Chondrocyte (in vitro differentiated cells): ENCODE data around the gene RHOT2. TPM values are rescaled to one million over a fixed set of nuclear protein-coding genes. Genes with fewer than 3 reads are reported as not detected.

Experiments used
- DNase-seq: peaks from one replicate; pipeline ENCODE4 v3.0.0; 2021; ENCODE audit warnings: mixed read lengths, low spot score
- H3K27ac Mint-ChIP-seq: one replicate; pipeline ENCODE4 v1.8.0; 2021; ENCODE audit warnings: mild to moderate bottlenecking, moderate library complexity, mixed read lengths; ENCODE audit not compliant: unreplicated experiment
- H3K27me3 Mint-ChIP-seq: 2 replicates; pipeline ENCODE4 v1.8.0; 2021; ENCODE audit warnings: low read depth, mixed read lengths
- H3K36me3 Mint-ChIP-seq: 2 replicates; pipeline ENCODE4 v1.8.0; 2021; ENCODE audit warnings: low read depth, mixed read lengths
- H3K4me1 Mint-ChIP-seq: 2 replicates; pipeline ENCODE4 v1.8.0; 2021; ENCODE audit warnings: low read depth, mild to moderate bottlenecking, mixed read lengths
- H3K4me3 Mint-ChIP-seq: one replicate; pipeline ENCODE4 v1.8.0; 2021; ENCODE audit warnings: mild to moderate bottlenecking, moderate library complexity, mixed read lengths; ENCODE audit not compliant: unreplicated experiment
- H3K9me3 Mint-ChIP-seq: 2 replicates; pipeline ENCODE4 v1.8.0; 2021; ENCODE audit warnings: low read depth, mixed read lengths
- CTCF ChIP-seq: fragments of 200-600 bp; sonication (generic); IDR thresholded peaks from 2 replicates; pipeline ENCODE4 v1.5.0; 2021; ENCODE audit warnings: antibody characterized with exemption, mild to moderate bottlenecking, moderate library complexity
- total RNA-seq: library from RNA; stranded (reverse); gene quantifications from 3 replicates; pipeline ENCODE4 v1.2.1, GENCODE V29; 2021

The RHOT2 gene
- total RNA-seq, 1 donor from 2014 or later, result 101 TPM

- H3K4me1 Mint-ChIP-seq, result peaks cover 4% of the 10 kb centered on the region
- H3K9me3 Mint-ChIP-seq, result no peaks in the 10 kb centered on the region
- no peak overlapping the region for H3K27ac Mint-ChIP-seq
- no peaks in the 10 kb centered on the region for H3K36me3 Mint-ChIP-seq
- no peak overlapping the region for H3K4me3 Mint-ChIP-seq
- TF ChIP-seq CTCF, result peak; percentile 79
- H3K27me3 Mint-ChIP-seq, result no peaks in the 10 kb centered on the region
- DNase-seq, result no peak
These were observed 7.3 kb upstream of the RHOT2 start for GRCh38 chr16:660459-661183.

GRCh38 chr16:661184-661821 is 6.6 kb upstream of the RHOT2 start:
- H3K36me3 Mint-ChIP-seq, result no peaks in the 10 kb centered on the region
- no peaks in the 10 kb centered on the region for H3K9me3 Mint-ChIP-seq
- peak; percentile 6 for TF ChIP-seq CTCF
- H3K4me3 Mint-ChIP-seq, result no peak overlapping the region
- no peak for DNase-seq
- no peak overlapping the region for H3K27ac Mint-ChIP-seq
- H3K4me1 Mint-ChIP-seq, result peaks cover 4% of the 10 kb centered on the region
- no peaks in the 10 kb centered on the region for H3K27me3 Mint-ChIP-seq

- Mint-ChIP-seq H3K27me3 (no peaks in the 10 kb centered on the region), H3K9me3 (no peaks in the 10 kb centered on the region), H3K36me3 (no peaks in the 10 kb centered on the region), H3K4me3 (no peak overlapping the region), H3K4me1 (peaks cover 4% of the 10 kb centered on the region), H3K27ac (no peak overlapping the region)
- TF ChIP-seq CTCF, result no peak
- DNase-seq, result no peak
These were observed 5.8 kb upstream of the RHOT2 start for GRCh38 chr16:662095-662494.

GRCh38 chr16:662597-662996 is 5.3 kb upstream of the RHOT2 start:
- Mint-ChIP-seq H3K9me3 (no peaks in the 10 kb centered on the region), H3K27ac (no peak overlapping the region), H3K27me3 (no peaks in the 10 kb centered on the region), H3K4me3 (no peak overlapping the region), H3K36me3 (no peaks in the 10 kb centered on the region), H3K4me1 (peaks cover 5% of the 10 kb centered on the region)
- no peak for TF ChIP-seq CTCF
- no peak for DNase-seq

GRCh38 chr16:666572-666971 is 1.4 kb upstream of the RHOT2 start:
- H3K4me3 Mint-ChIP-seq, result no peak overlapping the region
- H3K27me3 Mint-ChIP-seq, result no peaks in the 10 kb centered on the region
- no peak for TF ChIP-seq CTCF
- H3K9me3 Mint-ChIP-seq, result no peaks in the 10 kb centered on the region
- H3K4me1 Mint-ChIP-seq, result peaks cover 8% of the 10 kb centered on the region
- no peak for DNase-seq
- no peak overlapping the region for H3K27ac Mint-ChIP-seq
- no peaks in the 10 kb centered on the region for H3K36me3 Mint-ChIP-seq
